ENCODE results near the gene ZNF525.
"Not testable (repeated sequence)": the region's sequence is repeated elsewhere in the genome, so short reads cannot be mapped to it uniquely, and the experiment has no call there.

ZNF525 gene

GRCh38 chr19:53395840-53396524, 30.5 kb downstream of the ZNF525 start:
- DNase-seq, result not testable (repeated sequence)

- DNase-seq, result no peak
These were observed 31.0 kb downstream of the ZNF525 start for GRCh38 chr19:53396525-53396868.

- DNase-seq, result not testable (repeated sequence)
These were observed 32.4 kb downstream of the ZNF525 start for GRCh38 chr19:53397918-53398317.

- no peak for DNase-seq
These were observed 44.1 kb downstream of the ZNF525 start for GRCh38 chr19:53409505-53410204.

GRCh38 chr19:53420520-53421315, 55.2 kb downstream of the ZNF525 start:
- DNase-seq, result not testable (repeated sequence)

- DNase-seq, result no peak
These were observed 57.0 kb downstream of the ZNF525 start for GRCh38 chr19:53422551-53422950.

- not testable (repeated sequence) for DNase-seq
These were observed 57.6 kb downstream of the ZNF525 start for GRCh38 chr19:53423074-53423473.

- not testable (repeated sequence) for DNase-seq
These were observed 58.2 kb downstream of the ZNF525 start for GRCh38 chr19:53423680-53424079.

- peak; percentile 17 to 57 (median 42) for DNase-seq
These were observed 59.6 kb downstream of the ZNF525 start for GRCh38 chr19:53424968-53425597.

GRCh38 chr19:53431399-53432087, 66.0 kb downstream of the ZNF525 start, which contains the start of gene ZNF761:
Gene ZNF761, plus strand, starts transcription at chr19:53431984. Its CDS starts 15,285 bp downstream, at chr19:53447269.
- peak; percentile 93 to 99 (median 95) for DNase-seq

GRCh38 chr19:53432088-53432661, 66.7 kb downstream of the ZNF525 start:
- DNase-seq, result peak in 2 of 5 experiments; percentile 9 to 27
